Fibroblast of pulmonary artery (primary cell): ENCODE measurements around the gene MEGF6.

Source experiments
- DNase-seq: peaks from one replicate; pipeline ENCODE4 v3.0.0-alpha.2; 2010; ENCODE audit warnings: low read depth
- H3K4me3 ChIP-seq: replicated peaks from 2 replicates; pipeline ENCODE4 v1.5.1; 2011; ENCODE audit warnings: low read depth, mild to moderate bottlenecking, control low read depth, low read length, moderate library complexity
- TF ChIP-seq, protein P1 (sequence below): IDR thresholded peaks from 2 replicates; pipeline ENCODE4 v1.5.1; 2011; ENCODE audit warnings: mild to moderate bottlenecking, control low read depth, low read length, inconsistent platforms; ENCODE audit errors: missing control alignments

The MEGF6 gene

DNA sequence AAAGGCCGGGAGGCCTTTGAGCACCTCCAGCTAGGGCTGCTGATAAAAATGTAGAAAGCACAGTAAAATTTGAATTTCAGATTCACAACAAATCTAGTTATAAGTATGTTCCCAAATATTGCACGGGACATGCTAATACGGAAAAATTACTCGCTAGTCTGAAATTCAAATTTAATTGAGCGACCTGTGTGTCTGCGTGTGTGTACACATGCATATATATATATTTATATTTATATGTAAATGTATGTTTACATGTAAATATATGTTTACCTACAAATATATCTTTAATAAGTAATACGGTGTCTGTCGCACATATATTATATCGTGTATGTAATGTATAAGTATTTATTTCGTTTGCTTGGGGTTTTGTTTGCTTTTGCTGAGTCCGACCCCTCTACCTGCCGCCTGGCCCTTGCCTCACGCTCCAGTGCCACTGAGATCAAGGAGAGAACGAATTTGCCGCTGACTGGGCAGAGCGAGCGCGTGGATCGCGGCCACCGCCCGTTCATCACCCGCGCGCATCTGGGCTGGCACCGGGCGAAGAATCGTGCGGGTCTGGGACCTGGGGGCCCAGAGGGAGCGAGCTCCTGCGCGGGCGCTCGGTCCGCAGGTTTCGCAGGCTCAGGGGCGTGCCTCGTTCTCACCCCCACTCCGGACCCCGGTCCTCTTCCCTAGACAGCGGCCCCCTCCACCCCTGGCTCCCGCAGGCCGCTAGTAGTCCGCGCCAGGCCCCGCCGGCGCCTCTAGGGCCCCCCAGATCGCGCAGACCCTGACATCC is 39.1 kb upstream of the MEGF6 start:
- DNase-seq, result no peak
- TF ChIP-seq, protein P1, sequence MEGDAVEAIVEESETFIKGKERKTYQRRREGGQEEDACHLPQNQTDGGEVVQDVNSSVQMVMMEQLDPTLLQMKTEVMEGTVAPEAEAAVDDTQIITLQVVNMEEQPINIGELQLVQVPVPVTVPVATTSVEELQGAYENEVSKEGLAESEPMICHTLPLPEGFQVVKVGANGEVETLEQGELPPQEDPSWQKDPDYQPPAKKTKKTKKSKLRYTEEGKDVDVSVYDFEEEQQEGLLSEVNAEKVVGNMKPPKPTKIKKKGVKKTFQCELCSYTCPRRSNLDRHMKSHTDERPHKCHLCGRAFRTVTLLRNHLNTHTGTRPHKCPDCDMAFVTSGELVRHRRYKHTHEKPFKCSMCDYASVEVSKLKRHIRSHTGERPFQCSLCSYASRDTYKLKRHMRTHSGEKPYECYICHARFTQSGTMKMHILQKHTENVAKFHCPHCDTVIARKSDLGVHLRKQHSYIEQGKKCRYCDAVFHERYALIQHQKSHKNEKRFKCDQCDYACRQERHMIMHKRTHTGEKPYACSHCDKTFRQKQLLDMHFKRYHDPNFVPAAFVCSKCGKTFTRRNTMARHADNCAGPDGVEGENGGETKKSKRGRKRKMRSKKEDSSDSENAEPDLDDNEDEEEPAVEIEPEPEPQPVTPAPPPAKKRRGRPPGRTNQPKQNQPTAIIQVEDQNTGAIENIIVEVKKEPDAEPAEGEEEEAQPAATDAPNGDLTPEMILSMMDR, result no peak
- H3K4me3 ChIP-seq, result peak overlapping the region; percentile 82

DNA sequence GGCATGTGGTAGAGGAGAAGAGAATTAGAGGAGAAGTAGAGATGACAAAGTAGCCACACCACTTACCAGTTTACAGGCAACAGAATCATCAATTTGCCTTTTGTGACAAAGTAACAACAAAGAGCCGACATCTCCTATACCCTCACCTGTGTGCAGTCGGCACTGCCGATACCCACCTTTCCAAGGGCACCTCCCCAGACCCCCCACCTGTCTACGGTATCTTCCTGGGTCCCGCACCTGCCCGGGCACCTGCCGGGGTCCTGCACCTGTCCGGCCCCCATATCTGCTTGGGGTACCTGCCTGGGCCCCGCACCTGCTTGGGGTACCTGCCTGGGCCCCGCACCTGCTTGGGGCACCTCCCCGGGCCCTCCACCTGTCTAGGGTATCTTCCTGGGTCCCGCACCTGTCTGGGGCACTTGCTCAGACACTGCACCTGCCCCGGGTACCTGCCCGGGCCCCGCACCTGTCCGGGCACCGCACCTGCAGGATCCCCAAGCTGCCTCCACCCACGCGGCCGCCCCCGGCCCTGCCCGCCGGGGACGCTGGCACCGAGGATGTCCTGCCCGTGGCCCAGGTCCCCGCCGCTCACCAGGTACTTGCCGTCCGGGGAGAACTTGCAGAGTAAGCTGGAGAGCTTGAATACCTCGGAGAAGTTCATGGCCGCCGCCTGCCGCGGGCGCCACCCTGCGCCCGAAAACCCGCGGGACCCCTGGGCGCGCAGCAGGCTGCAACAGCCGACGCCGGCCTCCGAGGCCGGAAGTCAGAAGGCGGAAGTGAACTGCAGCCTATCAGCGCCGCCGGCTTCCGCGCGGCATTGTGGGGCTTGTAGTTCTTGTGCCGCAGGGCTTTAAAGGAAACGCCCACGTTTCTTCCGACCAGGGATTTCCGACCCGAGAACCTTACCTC is 38.3 kb upstream of the MEGF6 start, which contains the start of gene WRAP73:
WRAP73 (minus strand) TSS at position 762 of the 906 bp plus-strand sequence; CDS start at position 658, 104 bp downstream.
- peak within 1 kb of the TSS; percentile 82 for H3K4me3 ChIP-seq
- peak; percentile 92 for DNase-seq
- TF ChIP-seq, protein P1, result no peak

DNA sequence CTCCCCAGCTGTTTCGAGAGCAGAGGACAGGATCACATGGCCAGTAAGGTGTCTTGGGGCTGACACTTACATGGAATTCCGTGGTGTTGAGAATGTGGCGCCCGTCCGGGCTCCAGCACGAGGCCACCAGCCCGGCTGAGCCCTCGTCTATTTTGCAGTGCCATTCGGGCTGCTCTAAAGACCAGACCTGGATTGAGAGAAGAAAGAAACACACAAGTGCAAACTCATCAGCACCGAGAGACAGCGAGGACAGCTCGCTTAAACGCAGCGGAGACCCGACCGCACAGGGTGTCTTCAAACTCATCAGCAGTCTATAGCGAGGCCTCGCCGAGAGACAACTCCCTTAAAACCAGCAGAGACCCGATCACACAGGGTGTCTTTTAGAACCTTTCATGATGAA is 35.3 kb upstream of the MEGF6 start:
- DNase-seq, result no peak
- no peak overlapping the region for H3K4me3 ChIP-seq
- TF ChIP-seq, protein P1, result no peak

DNA sequence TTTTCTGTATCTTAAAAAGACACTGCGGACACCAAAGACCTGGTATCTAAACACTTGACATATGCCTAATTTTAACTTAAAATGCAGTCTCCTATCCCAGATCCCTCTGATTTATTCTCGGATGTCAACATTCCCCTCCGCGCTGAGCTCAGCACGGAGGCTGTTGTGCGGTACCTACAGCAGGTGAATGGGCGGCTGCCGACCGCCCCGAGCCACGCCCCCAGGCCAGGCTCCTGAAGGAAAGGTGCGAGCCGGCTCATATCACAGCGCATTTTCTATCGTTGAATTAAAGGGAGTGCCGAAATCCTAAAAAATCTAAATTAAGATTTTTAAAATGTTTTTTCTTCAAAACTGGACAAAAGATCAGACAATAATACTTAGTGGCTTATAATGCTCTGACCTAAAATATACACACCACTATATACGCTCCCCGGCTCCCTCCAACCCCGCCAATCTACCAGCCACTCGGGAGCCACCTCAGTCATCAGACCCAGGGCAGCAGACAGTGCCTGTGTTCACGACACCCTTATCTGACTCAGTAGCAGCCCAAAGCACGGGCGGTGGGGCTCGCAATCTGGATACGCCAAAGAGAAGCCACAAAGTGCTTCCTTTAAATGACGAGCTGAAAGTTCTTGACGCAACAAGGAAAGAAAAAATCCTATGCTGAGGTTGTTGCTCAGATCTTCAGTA is 34.5 kb upstream of the MEGF6 start:
- DNase-seq, result no peak
- TF ChIP-seq, protein P1, result no peak
- no peak overlapping the region for H3K4me3 ChIP-seq

DNA sequence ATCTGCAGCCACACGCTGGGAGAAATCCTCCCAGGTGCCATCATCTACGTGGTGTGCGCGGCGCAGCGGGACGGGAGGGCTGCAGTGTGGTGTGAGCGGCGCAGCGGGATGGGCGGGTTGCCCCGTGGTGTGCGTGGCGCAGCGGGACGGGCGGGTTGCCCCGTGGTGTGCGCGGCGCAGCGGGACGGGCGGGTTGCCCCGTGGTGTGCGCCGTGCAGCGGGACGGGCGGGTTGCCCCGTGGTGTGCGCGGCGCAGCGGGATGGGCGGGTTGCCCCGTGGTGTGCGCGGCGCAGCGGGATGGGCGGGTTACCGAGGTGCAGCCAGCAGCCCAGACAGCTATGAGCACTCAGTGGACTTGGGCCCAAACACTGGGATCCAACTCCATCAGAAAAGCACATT is 33.9 kb upstream of the MEGF6 start:
- TF ChIP-seq, protein P1, result no peak
- no peak for DNase-seq
- no peak overlapping the region for H3K4me3 ChIP-seq

DNA sequence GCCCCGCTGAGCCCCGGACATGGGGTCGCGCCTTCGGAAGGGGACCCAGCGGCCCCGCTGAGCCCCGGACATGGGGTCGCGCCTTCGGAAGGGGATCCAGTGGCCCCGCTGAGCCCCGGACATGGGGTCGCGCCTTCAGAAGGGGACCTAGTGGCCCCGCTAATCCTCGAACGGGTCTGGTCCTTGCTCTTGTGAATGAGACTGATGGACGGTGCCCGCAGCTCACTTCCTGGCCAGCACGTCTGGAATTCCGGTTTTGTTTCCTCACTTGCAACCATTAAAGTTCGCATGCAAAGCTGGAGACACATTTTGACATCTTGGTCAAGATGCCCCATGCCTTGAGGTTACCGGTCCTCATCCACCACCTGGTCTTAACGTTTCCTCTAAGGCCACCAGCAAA is 33.0 kb upstream of the MEGF6 start:
- H3K4me3 ChIP-seq, result no peak overlapping the region
- no peak for DNase-seq
- TF ChIP-seq, protein P1, result no peak
